GM19395 (cell line): ENCODE measurements around the gene KCNN4.

Experiments used
- ATAC-seq: cut with Tn5 transposase; IDR thresholded peaks from one replicate; pipeline ENCODE4 v1.9.1; 2021; ENCODE audit warnings: mild to moderate bottlenecking, moderate library complexity; ENCODE audit not compliant: unreplicated experiment

Gene KCNN4

DNA sequence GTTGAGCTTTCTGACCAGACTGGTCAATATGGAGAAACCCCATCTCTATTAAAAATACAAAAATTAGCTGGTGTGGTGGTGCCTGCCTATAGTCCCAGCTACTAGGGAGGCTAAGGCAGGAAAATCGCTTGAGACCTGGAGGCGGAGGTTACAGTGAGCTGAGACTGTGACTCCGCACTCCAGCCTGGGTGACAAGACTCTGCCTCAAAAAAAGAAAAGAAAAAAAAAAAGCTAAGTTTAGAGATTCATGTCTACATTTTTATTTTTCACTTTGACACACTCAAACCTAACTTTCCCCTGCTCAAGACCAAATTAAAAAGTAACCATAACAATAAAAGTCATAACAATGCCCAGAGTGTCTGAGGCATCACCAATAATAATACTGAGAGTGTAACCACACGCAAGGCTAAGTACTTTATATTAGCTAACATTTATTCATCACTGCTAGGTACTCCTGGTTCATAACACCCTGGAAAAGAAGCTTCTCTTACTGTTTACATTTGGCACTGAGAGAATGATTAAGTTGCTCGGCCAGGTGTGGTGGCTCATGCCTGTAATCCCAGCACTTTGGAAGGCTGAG lies 59.2 kb downstream of the KCNN4 start:
- no peak for ATAC-seq

- no peak for ATAC-seq
These were observed 59.8 kb downstream of the KCNN4 start for GRCh38 chr19:43720936-43721335.

DNA sequence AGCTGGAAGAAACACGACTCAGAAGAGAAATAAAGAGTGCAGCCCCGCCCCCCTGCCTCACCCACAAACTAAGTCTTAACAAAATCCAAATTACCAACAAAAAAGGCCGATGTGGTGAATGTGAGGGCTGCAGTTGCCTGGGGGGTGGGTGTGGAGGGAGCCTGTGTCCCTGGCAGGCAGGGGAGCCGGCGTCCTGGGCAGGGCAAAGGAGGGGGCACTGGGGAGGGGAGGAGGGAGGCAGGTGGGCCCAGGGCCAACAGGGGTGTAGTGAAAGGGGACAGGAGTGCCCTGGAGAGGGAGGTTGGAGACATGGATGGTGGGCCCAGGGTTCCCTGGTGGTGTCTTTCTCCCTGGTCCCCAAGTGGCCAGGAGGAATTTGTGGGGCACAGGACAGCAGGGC lies 60.9 kb downstream of the KCNN4 start:
- no peak for ATAC-seq

DNA sequence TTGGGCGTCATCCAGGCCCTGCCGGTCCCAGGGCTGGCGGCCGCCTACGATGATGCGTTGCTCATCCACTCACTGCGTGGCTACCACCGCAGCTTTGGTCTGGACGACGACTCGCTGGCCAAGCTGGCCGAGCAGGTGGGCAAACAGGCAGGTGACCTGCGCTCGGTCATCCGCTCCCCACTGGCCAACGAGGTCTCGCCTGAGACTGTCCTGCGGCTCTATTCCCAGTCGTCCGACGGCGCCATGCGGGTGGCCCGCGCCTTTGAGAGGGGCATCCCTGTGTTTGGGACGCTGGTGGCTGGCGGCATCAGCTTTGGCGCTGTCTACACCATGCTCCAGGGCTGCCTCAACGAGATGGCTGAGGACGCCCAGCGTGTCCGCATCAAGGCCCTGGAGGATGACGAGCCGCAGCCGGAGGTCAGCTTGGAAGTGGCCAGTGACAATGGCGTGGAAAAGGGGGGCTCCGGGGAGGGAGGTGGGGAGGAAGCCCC lies 61.4 kb downstream of the KCNN4 start:
- ATAC-seq, result no peak

- no peak for ATAC-seq
These were observed 62.0 kb downstream of the KCNN4 start for GRCh38 chr19:43718627-43719377.
